Measurements from ENCODE around the gene OSGEP. TPM values are rescaled to one million over a fixed set of nuclear protein-coding genes. Genes with fewer than 3 reads are reported as not detected.

OSGEP gene
- total RNA-seq, 1 experiment from 2014 or later, result 26.6 TPM

- ChIA-PET CTCF (no interaction called here), POLR2A (no interaction called here)
- in situ Hi-C loops (cut with HindIII; ENCODE audit: low pct_unique_long_range_greater_than_20kb, low sequenced_read_pairs), result no loop called here
- Histone ChIP-seq H3K9me3 (ENCODE audit: control insufficient read depth, insufficient read depth, low read depth, low read length) (no peaks in the 10 kb centered on the region), H3K36me3 (ENCODE audit: control insufficient read depth, insufficient read depth, low read length) (no peaks in the 10 kb centered on the region), H3K4me1 (ENCODE audit: control insufficient read depth, insufficient read depth, low read length) (no peaks in the 10 kb centered on the region), H3K4me3 (ENCODE audit: low read depth in 2 of 2, low read length in 2 of 2) (no peak overlapping the region), H3K27me3 (ENCODE audit: control insufficient read depth, insufficient read depth, low read length) (no peaks in the 10 kb centered on the region), H3K27ac (ENCODE audit: low read length) (no peak overlapping the region)
- no peak for TF ChIP-seq TCF7L2 (IDR thresholded peaks at IDR 0.05; ENCODE audit: low read depth, low read length)
- DNase-seq (ENCODE audit: low read depth, low spot score), result no peak
- intact Hi-C loops (cut with micrococcal nuclease; ENCODE audit: unreplicated experiment), result no loop called here
- BruUV-seq (replicated peaks), result no TSS peak
- no peak for ATAC-seq
Observed at GRCh38 chr14:20429801-20430669, 24.6 kb downstream of the OSGEP start.

DNA sequence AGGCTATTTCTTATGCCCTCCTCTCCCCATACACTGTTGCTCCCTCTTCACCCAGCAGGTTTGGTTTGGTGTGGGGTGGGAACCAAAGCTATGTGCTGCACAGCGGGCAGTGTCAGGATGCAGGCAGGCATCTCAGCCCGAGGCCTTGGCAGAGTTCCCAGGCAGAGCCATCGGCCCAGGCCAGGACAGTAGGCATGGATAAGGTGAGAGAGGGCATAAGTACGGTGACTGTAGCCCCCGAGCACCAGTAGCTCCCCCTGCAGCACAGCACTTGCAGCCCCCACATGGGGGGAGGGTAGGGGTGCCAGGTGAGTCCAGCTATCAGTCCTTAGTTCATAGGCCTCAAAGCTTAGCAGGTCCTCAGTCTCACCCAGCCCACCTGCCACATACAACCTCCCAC, 25.8 kb downstream of the OSGEP start:
- BruUV-seq (replicated peaks), result no TSS peak
- ATAC-seq (no peak), DNase-seq (ENCODE audit: low read depth, low spot score) (no peak)
- H3K36me3 ChIP-seq (ENCODE audit: control insufficient read depth, insufficient read depth, low read length), result no peaks in the 10 kb centered on the region
- ChIA-PET POLR2A (no interaction called here), CTCF (no interaction called here)
- H3K4me3 ChIP-seq (ENCODE audit: low read depth in 2 of 2, low read length in 2 of 2), result no peak overlapping the region
- no peaks in the 10 kb centered on the region for H3K4me1 ChIP-seq (ENCODE audit: control insufficient read depth, insufficient read depth, low read length)
- no peaks in the 10 kb centered on the region for H3K9me3 ChIP-seq (ENCODE audit: control insufficient read depth, insufficient read depth, low read depth, low read length)
- in situ Hi-C loops (cut with HindIII; ENCODE audit: low pct_unique_long_range_greater_than_20kb, low sequenced_read_pairs), result no loop called here
- no peak overlapping the region for H3K27ac ChIP-seq (ENCODE audit: low read length)
- TF ChIP-seq SIN3A (IDR thresholded peaks at IDR 0.05; ENCODE audit: borderline replicate concordance, insufficient read depth, low read depth, low read length), result no peak
- TF ChIP-seq TCF7L2 (IDR thresholded peaks at IDR 0.05; ENCODE audit: low read depth, low read length), result no peak
- no peak for TF ChIP-seq CTCF (IDR thresholded peaks at IDR 0.05)
- TF ChIP-seq POLR2AphosphoS5 (IDR thresholded peaks at IDR 0.05; ENCODE audit: low read depth, low read length), result no peak
- no peak for TF ChIP-seq REST (IDR thresholded peaks at IDR 0.05; ENCODE audit: insufficient read depth in 1 of 2, low read depth in 2 of 2, low read length in 1 of 2)
- intact Hi-C loops (cut with micrococcal nuclease; ENCODE audit: unreplicated experiment), result no loop called here
- no peaks in the 10 kb centered on the region for H3K27me3 ChIP-seq (ENCODE audit: control insufficient read depth, insufficient read depth, low read length)

DNA sequence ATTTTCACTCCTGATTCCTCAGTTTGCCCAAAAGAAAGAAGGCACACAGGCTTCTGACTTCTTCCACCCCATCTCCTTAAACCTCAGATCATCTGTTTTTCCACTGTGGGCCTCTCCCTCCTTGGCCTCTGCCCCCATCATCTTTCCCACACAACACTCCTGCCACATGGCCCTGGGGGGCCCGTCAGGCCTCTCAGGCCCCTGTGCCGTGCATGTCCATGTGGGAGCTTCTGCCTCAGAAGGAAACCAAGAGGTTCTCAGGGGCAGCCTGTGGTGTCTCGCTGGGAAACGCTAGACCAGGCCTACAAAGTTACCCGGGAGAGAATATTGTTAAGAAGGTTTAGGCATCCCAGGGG, 26.6 kb downstream of the OSGEP start:
- Histone ChIP-seq H3K36me3 (ENCODE audit: control insufficient read depth, insufficient read depth, low read length) (no peaks in the 10 kb centered on the region), H3K9me3 (ENCODE audit: control insufficient read depth, insufficient read depth, low read depth, low read length) (no peaks in the 10 kb centered on the region), H3K4me3 (ENCODE audit: low read depth in 2 of 2, low read length in 2 of 2) (no peak overlapping the region), H3K27ac (ENCODE audit: low read length) (no peak overlapping the region), H3K27me3 (ENCODE audit: control insufficient read depth, insufficient read depth, low read length) (no peaks in the 10 kb centered on the region), H3K4me1 (ENCODE audit: control insufficient read depth, insufficient read depth, low read length) (no peaks in the 10 kb centered on the region)
- DNase-seq (ENCODE audit: low read depth, low spot score) (no peak), ATAC-seq (no peak)
- intact Hi-C loops (cut with micrococcal nuclease; ENCODE audit: unreplicated experiment) (no loop called here), in situ Hi-C loops (cut with HindIII; ENCODE audit: low pct_unique_long_range_greater_than_20kb, low sequenced_read_pairs) (no loop called here)
- CTCF ChIA-PET, result no interaction called here
- POLR2A ChIA-PET, result no interaction called here
- no peak for TF ChIP-seq POLR2AphosphoS5 (IDR thresholded peaks at IDR 0.05; ENCODE audit: low read depth, low read length)
- TF ChIP-seq TCF7L2 (IDR thresholded peaks at IDR 0.05; ENCODE audit: low read depth, low read length), result no peak
- TF ChIP-seq SIN3A (IDR thresholded peaks at IDR 0.05; ENCODE audit: borderline replicate concordance, insufficient read depth, low read depth, low read length), result no peak
- TF ChIP-seq REST (IDR thresholded peaks at IDR 0.05; ENCODE audit: insufficient read depth in 1 of 2, low read depth in 2 of 2, low read length in 1 of 2), result no peak
- no peak for TF ChIP-seq CTCF (IDR thresholded peaks at IDR 0.05)
- no TSS peak for BruUV-seq (replicated peaks)

Data from Panc1 (cell line).